Duodenal mucosa (tissue), 2 donors: ENCODE results near the gene KRT35.
A peak's percentile ranks its signal among the peaks of the same experiment; 100 is the strongest.

Source experiments
- H3K27ac ChIP-seq: one replicate; pipeline ENCODE4 v1.7.0; 2013; ENCODE audit warnings: low read depth, low read length
- H3K27me3 ChIP-seq, 2 donors: one replicate each; pipeline ENCODE4 v1.7.0; 2013; ENCODE audit warnings: low read length in 2 of 2, control low read depth in 1 of 2; ENCODE audit not compliant: insufficient read depth in 2 of 2, control insufficient read depth in 1 of 2
- H3K36me3 ChIP-seq, 2 donors: one replicate each; pipeline ENCODE4 v1.7.0; 2013; ENCODE audit warnings: low read length in 2 of 2, control low read depth in 1 of 2; ENCODE audit not compliant: insufficient read depth in 2 of 2, control insufficient read depth in 1 of 2
- H3K4me1 ChIP-seq, 2 donors: one replicate each; pipeline ENCODE4 v1.7.0; 2013; ENCODE audit warnings: low read length in 2 of 2, control low read depth in 1 of 2; ENCODE audit not compliant: insufficient read depth in 2 of 2, control insufficient read depth in 1 of 2
- H3K4me3 ChIP-seq, 2 donors: one replicate each; pipeline ENCODE4 v1.7.0; 2013; ENCODE audit warnings: low read length in 2 of 2, low read depth in 1 of 2
- H3K9ac ChIP-seq, 2 donors: one replicate each; pipeline ENCODE4 v1.7.0; 2013; ENCODE audit warnings: low read length in 2 of 2, low read depth in 1 of 2
- H3K9me3 ChIP-seq, 2 donors: one replicate each; pipeline ENCODE4 v1.7.0; 2013; ENCODE audit warnings: low read length in 2 of 2, control low read depth in 1 of 2; ENCODE audit not compliant: control insufficient read depth in 1 of 2

Gene KRT35

GRCh38 chr17:41521574-41522261 is 40.8 kb upstream of the KRT35 start:
- no peaks in the 10 kb centered on the region for H3K9me3 ChIP-seq
- H3K36me3 ChIP-seq, result peaks cover 4 to 17% of the 10 kb centered on the region in 2 donors
- peak overlapping the region in 1 of 2 donors; percentile 3 for H3K4me3 ChIP-seq
- H3K4me1 ChIP-seq, result peaks cover 57 to 70% of the 10 kb centered on the region in 2 donors
- H3K27me3 ChIP-seq, result no peaks in the 10 kb centered on the region
- peak overlapping the region; percentile 79 for H3K27ac ChIP-seq
- H3K9ac ChIP-seq, result peak overlapping the region; percentile 26 to 57

- Histone ChIP-seq H3K4me1 (peaks cover 57 to 70% of the 10 kb centered on the region in 2 donors), H3K27ac (peak overlapping the region; percentile 36), H3K9me3 (no peaks in the 10 kb centered on the region), H3K9ac (peak overlapping the region; percentile 30 to 57), H3K4me3 (peak overlapping the region; percentile 3 to 24), H3K36me3 (peaks cover 4 to 17% of the 10 kb centered on the region in 2 donors), H3K27me3 (no peaks in the 10 kb centered on the region)
These were observed 40.0 kb upstream of the KRT35 start for GRCh38 chr17:41520821-41521521.

- H3K36me3 ChIP-seq, result peaks cover 4 to 14% of the 10 kb centered on the region in 2 donors
- H3K4me3 ChIP-seq, result peak overlapping the region in 1 of 2 donors; percentile 35
- peak overlapping the region in 1 of 2 donors; percentile 55 for H3K9ac ChIP-seq
- H3K27ac ChIP-seq, result peak overlapping the region; percentile 17
- H3K9me3 ChIP-seq, result no peaks in the 10 kb centered on the region
- H3K27me3 ChIP-seq, result no peaks in the 10 kb centered on the region
- H3K4me1 ChIP-seq, result peaks cover 48 to 59% of the 10 kb centered on the region in 2 donors
These were observed 38.7 kb upstream of the KRT35 start for GRCh38 chr17:41519501-41520224.

GRCh38 chr17:41518789-41519449 is 38.0 kb upstream of the KRT35 start, which contains the start of gene KRT15:
TSS of gene KRT15 (minus strand) at chr17:41518890. CDS start at chr17:41518827, 63 bp downstream.
- Histone ChIP-seq H3K9me3 (no peaks in the 10 kb centered on the region), H3K9ac (peak within 1 kb of the TSS in 1 of 2 donors; percentile 55), H3K27me3 (no peaks in the 10 kb centered on the region), H3K4me1 (peaks cover 48 to 53% of the 10 kb centered on the region in 2 donors), H3K4me3 (no peak within 1 kb of the TSS), H3K27ac (peak within 1 kb of the TSS; percentile 17), H3K36me3 (peaks cover 0 to 8% of the 10 kb centered on the region in 2 donors)

- no peaks in the 10 kb centered on the region for H3K27me3 ChIP-seq
- H3K4me3 ChIP-seq, result no peak overlapping the region
- peaks cover 44% of the 10 kb centered on the region in 2 donors for H3K4me1 ChIP-seq
- H3K36me3 ChIP-seq, result no peaks in the 10 kb centered on the region
- H3K27ac ChIP-seq, result no peak overlapping the region
- H3K9ac ChIP-seq, result no peak overlapping the region
- no peaks in the 10 kb centered on the region for H3K9me3 ChIP-seq
These were observed 37.1 kb upstream of the KRT35 start for GRCh38 chr17:41518031-41518430.

DNA sequence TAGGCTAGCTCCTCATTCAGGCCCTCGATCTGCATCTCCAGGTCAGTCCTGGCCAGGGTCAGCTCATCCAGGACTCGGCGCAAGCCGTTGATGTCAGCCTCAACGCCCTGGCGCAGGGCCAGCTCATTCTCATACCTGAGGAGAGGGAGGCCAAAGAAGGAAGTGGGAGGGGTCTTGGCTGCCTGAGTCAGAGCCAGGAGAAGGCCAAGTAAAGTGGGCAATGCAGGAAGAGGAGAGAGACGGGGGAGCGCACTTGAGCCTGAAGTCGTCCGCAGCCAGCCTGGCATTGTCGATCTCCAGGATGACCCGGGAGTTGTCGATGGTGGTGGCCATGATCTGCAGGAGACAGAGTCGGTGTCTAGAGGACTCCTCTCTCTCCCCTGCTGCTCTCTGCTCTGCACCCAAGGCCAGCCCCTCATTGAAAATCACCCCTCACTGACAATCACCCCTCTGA is 35.9 kb upstream of the KRT35 start:
- H3K9ac ChIP-seq, result no peak overlapping the region
- no peak overlapping the region for H3K27ac ChIP-seq
- no peaks in the 10 kb centered on the region for H3K27me3 ChIP-seq
- no peak overlapping the region for H3K4me3 ChIP-seq
- peaks cover 32 to 35% of the 10 kb centered on the region in 2 donors for H3K4me1 ChIP-seq
- no peaks in the 10 kb centered on the region for H3K9me3 ChIP-seq
- H3K36me3 ChIP-seq, result no peaks in the 10 kb centered on the region

- Histone ChIP-seq H3K9me3 (no peaks in the 10 kb centered on the region), H3K27ac (no peak overlapping the region), H3K4me1 (peaks cover 32 to 35% of the 10 kb centered on the region in 2 donors), H3K9ac (no peak overlapping the region), H3K4me3 (no peak overlapping the region), H3K27me3 (no peaks in the 10 kb centered on the region), H3K36me3 (no peaks in the 10 kb centered on the region)
These were observed 35.3 kb upstream of the KRT35 start for GRCh38 chr17:41516147-41516829.

GRCh38 chr17:41513168-41513547 is 32.2 kb upstream of the KRT35 start:
- no peaks in the 10 kb centered on the region for H3K27me3 ChIP-seq
- H3K4me3 ChIP-seq, result no peak overlapping the region
- H3K4me1 ChIP-seq, result peaks cover 20 to 22% of the 10 kb centered on the region in 2 donors
- no peak overlapping the region for H3K9ac ChIP-seq
- H3K36me3 ChIP-seq, result no peaks in the 10 kb centered on the region
- H3K27ac ChIP-seq, result no peak overlapping the region
- H3K9me3 ChIP-seq, result no peaks in the 10 kb centered on the region

DNA sequence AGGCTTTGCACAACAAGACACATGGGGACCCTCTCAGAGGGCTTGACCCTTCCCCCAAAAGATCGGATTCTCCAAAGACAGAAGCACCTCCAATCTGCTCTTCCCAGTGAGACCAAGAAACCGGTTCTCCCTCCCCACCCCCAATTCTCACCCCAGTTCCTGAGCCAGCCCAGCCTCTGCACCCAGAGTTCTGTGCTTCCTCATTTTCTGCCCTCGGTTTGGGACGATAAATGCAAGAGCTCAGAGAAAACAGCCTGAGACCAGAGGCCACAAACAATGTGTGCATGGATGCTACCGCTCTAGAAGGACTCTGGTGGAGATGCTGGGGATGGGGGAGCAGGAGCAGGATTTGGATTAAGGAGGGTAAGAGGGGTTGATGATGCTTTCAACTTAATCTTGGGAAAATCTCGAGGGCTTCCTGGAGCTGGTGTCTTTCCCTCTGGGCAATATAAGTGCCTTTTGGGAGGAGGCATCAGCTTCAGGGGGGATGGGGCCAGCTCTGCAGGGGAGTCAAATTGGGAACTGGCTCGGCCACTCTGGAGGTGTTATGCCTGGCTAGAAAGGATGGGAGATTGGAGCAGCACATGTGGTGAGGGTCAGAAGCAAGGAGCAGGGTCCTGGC is 31.7 kb upstream of the KRT35 start:
- H3K4me1 ChIP-seq, result peaks cover 20 to 22% of the 10 kb centered on the region in 2 donors
- H3K4me3 ChIP-seq, result no peak overlapping the region
- no peak overlapping the region for H3K27ac ChIP-seq
- H3K27me3 ChIP-seq, result no peaks in the 10 kb centered on the region
- no peaks in the 10 kb centered on the region for H3K36me3 ChIP-seq
- no peak overlapping the region for H3K9ac ChIP-seq
- H3K9me3 ChIP-seq, result no peaks in the 10 kb centered on the region
